DMS53 treated with DMSO at 0.1 percent for 48 hours (cell line): ENCODE measurements around the gene IGFBPL1.

ENCODE experiments used
- DNase-seq: peaks from one replicate; lab custom pipeline; 2025; ENCODE audit not compliant: unreplicated experiment; lab: John Stamatoyannopoulos, UW

IGFBPL1 gene

GRCh38 chr9:38357350-38358114 is 66.7 kb downstream of the IGFBPL1 start:
- DNase-seq, result no peak

GRCh38 chr9:38356851-38357250 is 67.4 kb downstream of the IGFBPL1 start:
- DNase-seq, result no peak
